ENCODE data around the gene ZNF14. TPM values are rescaled to one million over a fixed set of nuclear protein-coding genes. Genes with fewer than 3 reads are reported as not detected.

ZNF14 gene
- total and polyA plus RNA-seq, 2 of the 13 experiments (the other 11 are each of a cell fraction or from before 2014, with no cell fraction given), result 1.9 to 6.2 TPM

- TF ChIP-seq TFAP4 (IDR thresholded peaks at IDR 0.05; ENCODE audit: borderline replicate concordance, low read depth) (0 out of 2 replicates have a peak, but pooled peaks have one; percentile 7), MED1 (CRISPR knock-in tag; IDR thresholded peaks at IDR 0.05) (peak; percentile 16), ZNF547 (CRISPR knock-in tag; IDR thresholded peaks at IDR 0.05) (peak; percentile 54; the same call in 1 of the 2 replicates), ZNF879 (CRISPR knock-in tag; IDR thresholded peaks at IDR 0.05) (peak; percentile 73; the same call in 1 of the 2 replicates), ZNF580 (CRISPR knock-in tag; IDR thresholded peaks at IDR 0.05; ENCODE audit: borderline replicate concordance, low read depth) (no peak), HOXD1 (CRISPR knock-in tag; IDR thresholded peaks at IDR 0.05) (peak; percentile 33; the same call in 1 of the 2 replicates), MTERF4 (CRISPR knock-in tag; IDR thresholded peaks at IDR 0.05) (no peak), BORCS8-MEF2B (CRISPR knock-in tag; IDR thresholded peaks at IDR 0.05) (peak; percentile 48; the same call in 1 of the 2 replicates), NFE2L2 (IDR thresholded peaks at IDR 0.05; ENCODE audit: low read length) (no peak), ZNF205 (CRISPR knock-in tag; IDR thresholded peaks at IDR 0.05) (0 out of 2 replicates have a peak, but pooled peaks have one; percentile 19), PBX2 (CRISPR knock-in tag; IDR thresholded peaks at IDR 0.05) (peak; percentile 92), POGK (CRISPR knock-in tag; conservative IDR thresholded peaks at IDR 0.05) (peak; percentile 81), ZNF224 (CRISPR knock-in tag; IDR thresholded peaks at IDR 0.05) (no peak), ZNF234 (CRISPR knock-in tag; conservative IDR thresholded peaks at IDR 0.05) (no peak), SRF (IDR thresholded peaks at IDR 0.05; ENCODE audit: low read depth, low read length) (no peak), RNF2 (conservative IDR thresholded peaks at IDR 0.05; ENCODE audit: low read depth) (peak; percentile 47; the same call in 1 of the 2 replicates), HNF1A (IDR thresholded peaks at IDR 0.05; ENCODE audit: low read depth) (no peak), HNF1A (CRISPR knock-in tag; IDR thresholded peaks at IDR 0.05; ENCODE audit: borderline replicate concordance) (no peak), TGIF2 (CRISPR knock-in tag; IDR thresholded peaks at IDR 0.05) (peak; percentile 66; the same call in 1 of the 2 replicates), ZNF780A (CRISPR knock-in tag; IDR thresholded peaks at IDR 0.05) (peak; percentile 75; the same call in 1 of the 2 replicates)
Measured at GRCh38 chr19:19732579-19733501, at the start of gene ZNF14 (continued).
